ENCODE data around the gene CDK9.

- TF ChIP-seq CTCF (IDR thresholded peaks at IDR 0.05) (no peak), ZFX (IDR thresholded peaks at IDR 0.05; ENCODE audit: borderline replicate concordance) (no peak)
Observed at GRCh38 chr9:127777368-127777980, 8.4 kb upstream of the CDK9 start.
